ENCODE data around the gene ATG2A. TPM values are rescaled to one million over a fixed set of nuclear protein-coding genes. Genes with fewer than 3 reads are reported as not detected.

ATG2A gene
- total and polyA plus RNA-seq, 9 of the 15 experiments (the other 6 are each of a cell fraction or from before 2014, with no cell fraction given), result 0.25 to 45.9 (median 5.2) TPM

GRCh38 chr11:64845129-64845775, 71.8 kb downstream of the ATG2A start (continued):
- TF ChIP-seq CHAMP1 (IDR thresholded peaks at IDR 0.05), result no peak
- no peak for TF ChIP-seq USF2 (CRISPR knock-in tag; IDR thresholded peaks at IDR 0.05)
- TF ChIP-seq MTA1 (IDR thresholded peaks at IDR 0.05; ENCODE audit: borderline replicate concordance), result 0 out of 2 replicates have a peak, but pooled peaks have one; percentile 62
- no peak for TF ChIP-seq ZNF511 (CRISPR knock-in tag; IDR thresholded peaks at IDR 0.05)
- no peak for TF ChIP-seq TAF7 (tag; IDR thresholded peaks at IDR 0.05)
- no peak for TF ChIP-seq NUFIP1 (IDR thresholded peaks at IDR 0.05; ENCODE audit: partially characterized antibody)
- no peak for TF ChIP-seq IRF9 (tag; IDR thresholded peaks at IDR 0.05)
- TF ChIP-seq RBM22 (IDR thresholded peaks at IDR 0.05; ENCODE audit: low read depth, low read length, poor library complexity, severe bottlenecking), result no peak
- no peak; the same call in 1 of the 2 replicates for TF ChIP-seq TARDBP (IDR thresholded peaks at IDR 0.05)
- no peak for TF ChIP-seq ZNF263 (CRISPR knock-in tag; IDR thresholded peaks at IDR 0.05; ENCODE audit: borderline replicate concordance)
- TF ChIP-seq ZC3H4 (CRISPR knock-in tag; IDR thresholded peaks at IDR 0.05; ENCODE audit: borderline replicate concordance), result no peak
- peak; percentile 85 for TF ChIP-seq CEBPG (CRISPR knock-in tag; IDR thresholded peaks at IDR 0.05)
- TF ChIP-seq CEBPG (tag; conservative IDR thresholded peaks at IDR 0.05 in 1 of 2, IDR thresholded peaks at IDR 0.05 in 1 of 2), result peak in 1 of 2 experiments; percentile 68; a peak in 2 of 4 replicates
- TF ChIP-seq KAT8 (IDR thresholded peaks at IDR 0.05; ENCODE audit: low read depth), result no peak
- no peak for TF ChIP-seq SIN3A (IDR thresholded peaks at IDR 0.05; ENCODE audit: borderline replicate concordance in 2 of 2, control insufficient read depth in 1 of 2, low read depth in 2 of 2, low read length in 2 of 2)
- TF ChIP-seq ZBTB34 (CRISPR knock-in tag; IDR thresholded peaks at IDR 0.05), result no peak
- no peak for TF ChIP-seq ESRRB (CRISPR knock-in tag; IDR thresholded peaks at IDR 0.05; ENCODE audit: borderline replicate concordance)

Data from K562 (cell line).